Activated CD8-positive, alpha-beta memory T cell treated with anti-CD3 and anti-CD28 coated beads, Interleukin-2, amount 50 U/mL, for 4 hours (primary cell): ENCODE data around the gene ADGRG3.
A peak's percentile ranks its signal among the peaks of the same experiment; 100 is the strongest.
"Not testable (repeated sequence)": the region's sequence is repeated elsewhere in the genome, so short reads cannot be mapped to it uniquely, and the experiment has no call there.

Experiments used
- DNase-seq: peaks from one replicate; pipeline ENCODE4 v3.0.0-alpha.2; 2020

The ADGRG3 gene

DNA sequence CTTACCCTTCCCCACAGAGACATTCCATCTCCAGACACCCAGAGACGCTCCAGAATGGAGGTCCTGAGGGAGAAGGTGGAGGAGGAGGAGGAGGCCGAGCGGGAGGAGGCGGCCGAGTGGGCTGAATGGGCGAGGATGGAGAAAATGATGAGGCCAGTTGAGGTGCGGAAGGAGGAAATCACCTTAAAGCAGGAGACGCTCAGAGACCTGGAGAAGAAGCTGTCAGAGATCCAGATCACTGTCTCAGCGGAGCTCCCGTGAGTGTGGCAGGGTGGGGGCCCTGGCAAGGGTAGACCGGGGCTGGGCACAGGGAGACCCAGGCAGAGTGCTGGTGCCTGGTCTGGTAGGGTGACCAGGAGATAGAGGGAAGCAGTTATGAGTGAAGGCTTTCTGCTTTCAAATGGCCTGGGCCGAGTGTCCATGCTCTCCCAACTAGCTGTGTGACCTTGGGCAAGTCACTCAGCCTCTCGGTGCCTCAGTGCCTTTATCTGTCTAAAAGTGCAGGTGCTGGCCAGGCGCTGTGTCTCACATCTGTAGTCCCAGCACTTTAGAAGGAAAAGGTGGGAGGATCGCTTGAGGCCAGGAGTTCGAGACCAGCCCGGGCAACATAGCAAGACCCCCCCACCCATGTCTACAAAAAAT, 29.9 kb downstream of the ADGRG3 start:
- no peak for DNase-seq

DNA sequence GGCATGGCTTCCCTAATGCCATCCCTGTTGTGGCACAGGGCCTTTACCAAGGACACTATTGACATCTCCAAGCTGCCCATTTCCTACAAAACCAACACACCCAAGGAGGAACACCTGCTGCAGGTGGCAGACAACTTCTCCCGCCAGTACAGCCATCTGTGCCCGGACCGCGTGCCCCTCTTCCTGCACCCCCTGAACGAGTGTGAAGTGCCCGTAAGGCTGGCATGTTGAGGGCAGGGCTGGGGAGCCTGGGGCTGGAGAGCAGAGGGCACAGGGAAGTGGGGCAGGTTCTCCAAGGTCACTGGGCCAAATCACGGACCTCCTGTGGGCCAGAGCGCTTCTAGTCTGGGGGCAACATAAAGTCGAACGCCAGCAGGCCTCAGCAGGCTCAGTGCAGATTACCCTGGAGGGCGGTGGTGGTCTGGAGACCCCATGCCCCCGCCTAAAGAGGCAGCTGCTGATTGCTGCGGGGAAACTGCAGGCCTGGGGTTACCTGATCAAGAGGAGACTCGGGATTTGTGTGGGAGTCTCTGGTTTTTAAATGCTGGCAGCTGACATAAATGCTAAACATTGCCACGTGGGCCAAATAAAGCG, 30.8 kb downstream of the ADGRG3 start:
- DNase-seq: no peak

DNA sequence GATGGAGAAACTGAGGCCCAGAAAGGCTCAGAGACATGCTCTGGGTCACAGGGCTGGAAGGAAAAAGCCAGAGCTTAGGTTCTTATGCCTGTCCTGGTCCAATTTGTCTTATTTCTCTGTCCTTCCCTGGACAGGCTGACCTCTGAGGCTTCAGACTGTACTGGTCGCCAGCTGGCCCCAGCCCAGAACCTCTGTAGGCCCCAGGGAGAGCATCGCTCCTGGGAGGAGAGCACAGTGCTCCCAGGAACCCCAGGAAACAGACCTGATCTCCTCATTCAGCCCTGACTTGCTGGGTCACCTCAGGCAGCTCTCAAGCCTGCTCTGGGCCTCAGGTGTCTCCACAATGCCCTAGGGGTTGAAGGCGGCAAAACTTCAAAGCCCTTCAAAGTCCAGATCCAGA, 31.4 kb downstream of the ADGRG3 start:
- no peak for DNase-seq

DNA sequence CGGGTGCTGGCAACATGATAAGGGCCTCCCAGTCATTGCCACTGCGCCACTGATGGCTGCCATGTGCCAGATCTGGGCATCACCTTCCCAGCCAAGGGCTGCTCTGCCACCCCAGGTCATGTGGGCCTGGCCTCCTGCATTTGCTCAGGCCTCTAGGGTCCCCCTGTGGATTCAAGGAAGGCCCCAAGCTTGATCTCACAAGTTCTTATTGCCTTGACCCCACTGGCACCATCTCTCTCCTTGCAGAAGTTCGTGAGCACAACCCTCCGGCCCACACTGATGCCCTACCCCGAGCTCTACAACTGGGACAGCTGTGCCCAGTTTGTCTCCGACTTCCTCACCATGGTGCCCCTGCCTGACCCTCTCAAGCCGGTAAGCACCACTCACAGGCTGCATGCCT, 31.8 kb downstream of the ADGRG3 start:
- DNase-seq: no peak

DNA sequence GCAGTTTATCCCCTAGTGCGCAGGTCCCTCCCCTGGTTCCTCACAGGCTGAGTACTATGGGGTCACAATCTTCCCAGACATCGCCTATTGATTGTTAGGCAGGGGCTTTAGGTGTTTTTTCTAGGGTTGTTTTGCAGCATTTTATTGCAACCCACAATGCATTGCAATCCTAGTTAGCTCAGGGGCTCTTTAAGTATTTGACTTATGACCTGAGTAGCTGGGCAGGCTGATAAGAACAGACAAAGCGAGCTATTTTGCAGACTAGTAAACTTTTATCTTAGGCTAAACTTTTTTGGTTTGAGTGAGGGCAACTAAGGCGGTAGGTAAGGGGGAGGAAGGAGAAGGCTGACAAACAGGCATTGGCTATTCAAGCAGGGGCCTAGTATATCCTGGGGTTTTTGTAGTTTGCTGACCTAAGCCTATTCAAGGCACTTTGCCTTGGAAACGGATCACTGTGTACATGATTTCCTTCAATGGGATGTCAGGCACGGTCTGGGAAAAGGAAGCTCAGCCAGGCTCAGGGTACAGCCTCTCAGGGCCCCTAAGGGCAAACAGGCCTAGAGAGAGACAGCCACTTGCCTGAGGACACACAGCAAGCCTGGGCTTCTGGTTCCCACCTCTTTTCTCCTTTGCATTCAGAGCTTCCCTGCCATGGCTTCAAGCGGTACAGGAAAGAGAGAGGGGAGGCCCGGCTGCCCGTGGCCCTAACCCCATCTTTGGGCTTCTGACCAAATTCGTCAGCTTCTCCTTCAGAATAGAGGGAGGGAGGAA, 32.9 kb downstream of the ADGRG3 start:
- DNase-seq: no peak

DNA sequence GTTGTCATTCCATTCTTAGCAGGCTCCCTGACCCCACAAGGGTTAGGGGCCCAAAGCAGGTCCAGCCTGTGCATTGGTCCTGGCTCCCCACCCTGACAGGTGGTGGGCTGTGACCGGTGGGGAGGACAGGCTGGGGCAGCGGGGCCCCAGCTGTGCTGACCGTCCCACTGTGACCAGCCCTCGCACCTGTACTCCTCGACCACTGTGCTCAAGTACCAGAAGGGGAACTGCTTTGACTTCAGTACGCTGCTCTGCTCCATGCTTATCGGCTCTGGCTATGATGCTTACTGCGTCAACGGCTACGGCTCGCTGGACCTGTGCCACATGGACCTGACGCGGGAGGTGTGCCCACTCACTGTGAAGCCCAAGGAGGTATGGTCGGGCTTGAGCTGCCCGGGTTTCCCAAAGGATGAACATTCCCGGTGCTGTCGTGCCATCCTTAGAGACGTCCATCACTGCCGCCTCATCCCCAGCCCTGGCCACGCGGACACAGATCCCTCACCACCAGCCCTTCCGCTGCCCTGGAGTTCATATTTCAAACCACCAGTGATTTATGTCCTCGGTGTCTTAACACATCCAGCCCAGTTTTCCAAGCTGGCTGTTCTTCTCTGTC, 33.8 kb downstream of the ADGRG3 start:
- DNase-seq: no peak

DNA sequence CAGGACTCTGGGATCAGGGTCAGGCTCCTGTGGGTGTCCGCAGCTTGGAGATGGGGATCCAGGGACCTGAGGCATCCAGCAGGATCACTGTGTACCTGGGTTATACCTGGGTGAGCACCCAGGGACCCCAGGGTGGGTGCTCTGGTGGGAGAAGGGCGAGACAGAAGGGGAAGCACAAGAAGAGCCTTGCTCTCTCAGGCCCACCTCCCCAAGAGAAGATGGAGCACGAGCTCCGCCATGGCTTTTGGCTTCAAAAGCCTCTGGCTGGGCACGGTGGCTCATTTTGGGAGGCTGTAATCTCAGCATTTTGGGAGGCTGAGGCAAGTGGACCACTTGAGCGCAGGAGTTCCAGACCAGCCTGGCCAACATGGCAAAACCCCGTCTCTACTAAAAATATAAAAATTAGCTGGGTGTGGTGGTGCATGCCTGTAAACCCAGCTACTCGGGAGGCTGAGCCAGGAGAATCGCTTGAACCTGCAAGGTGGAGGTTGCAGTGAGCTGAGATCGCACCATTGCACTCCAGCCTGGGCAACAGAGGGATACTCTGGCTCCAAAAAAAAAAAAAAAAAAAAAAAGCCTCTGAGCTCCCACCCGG, 35.4 kb downstream of the ADGRG3 start:
- DNase-seq: no peak

DNA sequence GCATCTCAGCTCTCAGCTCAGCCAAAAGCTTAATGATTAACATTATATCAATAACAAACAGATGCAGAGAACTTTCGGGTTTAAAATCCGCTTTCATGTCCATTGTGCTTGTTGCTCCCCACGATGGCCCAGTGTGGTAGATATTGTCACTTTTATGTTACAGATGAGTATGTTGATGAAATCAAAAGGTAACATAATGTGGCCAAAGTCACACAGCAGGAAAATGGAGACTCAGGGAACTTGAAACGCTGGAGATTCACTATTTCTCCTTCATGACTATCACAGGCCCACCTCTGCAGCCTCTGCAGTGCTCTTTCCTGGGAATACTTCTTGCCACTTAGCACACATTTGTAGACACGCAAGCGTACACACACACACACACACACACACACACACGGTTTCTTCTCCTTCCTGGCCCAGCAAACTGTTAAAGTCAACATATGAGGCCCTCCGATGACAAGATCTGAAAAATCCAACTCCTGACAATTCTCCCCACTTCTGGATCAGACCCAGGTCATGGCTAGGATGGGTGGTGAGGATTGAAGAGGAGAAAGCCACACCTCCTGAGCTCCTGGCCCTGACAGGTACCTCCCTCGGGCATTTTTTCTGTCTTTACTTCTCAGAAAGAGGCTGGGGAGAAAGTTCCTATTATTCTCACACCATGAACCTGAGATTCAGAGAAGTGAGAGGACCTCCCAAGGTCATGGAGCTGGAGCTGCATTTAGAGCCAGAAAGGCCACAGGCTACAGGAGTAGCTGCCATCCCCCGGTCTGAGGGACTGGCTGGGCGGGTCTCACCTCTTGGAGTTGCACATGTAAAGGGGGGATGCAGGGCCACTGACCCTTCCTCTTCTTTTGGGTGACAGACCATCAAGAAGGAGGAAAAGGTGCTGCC, 36.2 kb downstream of the ADGRG3 start:
- no peak for DNase-seq

DNA sequence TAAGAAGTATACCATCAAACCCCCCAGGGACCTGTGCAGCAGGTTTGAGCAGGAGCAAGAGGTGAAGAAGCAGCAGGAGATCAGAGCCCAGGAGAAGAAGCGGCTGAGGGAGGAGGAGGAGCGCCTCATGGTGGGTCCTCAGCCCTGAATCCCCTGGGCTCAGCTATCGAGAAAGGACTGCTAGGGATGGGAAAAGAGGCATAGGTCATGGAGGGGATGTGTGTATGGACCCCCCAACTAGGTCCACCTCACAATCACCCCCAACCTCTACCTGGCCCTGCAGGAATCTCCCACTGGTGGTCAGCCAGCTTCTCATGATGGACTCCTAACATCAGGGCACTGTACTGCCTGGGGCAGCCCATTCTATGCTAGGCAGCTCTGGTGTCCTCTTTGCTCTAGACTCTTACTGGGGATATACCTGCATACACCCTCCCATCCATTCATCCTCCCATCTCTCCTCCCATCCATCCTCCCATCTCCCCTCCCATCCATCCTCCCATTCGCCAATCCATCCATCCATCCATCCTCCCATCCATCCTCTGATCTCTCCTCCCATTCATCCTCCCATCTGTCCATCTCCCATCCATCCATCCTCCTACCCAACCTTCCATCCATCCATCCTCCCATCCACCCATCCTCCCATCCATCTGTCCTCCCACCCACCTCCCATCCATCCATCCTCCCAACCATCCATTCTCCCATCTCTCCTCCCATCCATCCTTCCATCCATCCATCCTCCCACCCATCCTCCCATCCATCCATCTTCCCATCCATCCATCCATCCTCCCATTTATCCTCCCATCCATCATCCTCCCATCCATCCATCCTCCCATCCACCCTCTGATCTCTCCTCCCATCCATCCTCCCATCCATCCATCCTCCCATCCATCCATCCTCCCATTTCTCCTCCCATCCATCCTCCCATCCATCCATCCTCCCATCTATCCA, 37.1 kb downstream of the ADGRG3 start:
- no peak for DNase-seq

DNA sequence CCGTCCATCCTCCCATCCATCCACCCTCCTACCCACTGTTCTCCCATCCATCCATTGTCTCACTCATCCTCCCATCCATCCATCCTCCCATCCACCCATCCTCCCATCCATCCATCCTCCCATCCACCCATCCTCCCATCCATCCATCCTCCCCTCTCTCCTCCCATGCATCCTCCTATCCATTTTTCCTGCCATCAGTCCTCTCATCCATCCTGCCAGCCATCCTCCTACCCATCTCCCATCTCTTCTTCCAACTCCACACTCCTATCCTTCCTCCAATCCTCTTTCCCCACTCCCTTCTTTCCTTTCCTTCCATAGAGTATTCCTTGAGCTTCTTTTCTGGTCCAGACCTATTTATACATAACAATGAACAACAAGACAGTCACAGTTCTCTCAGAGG, 38.6 kb downstream of the ADGRG3 start:
- no peak for DNase-seq

DNA sequence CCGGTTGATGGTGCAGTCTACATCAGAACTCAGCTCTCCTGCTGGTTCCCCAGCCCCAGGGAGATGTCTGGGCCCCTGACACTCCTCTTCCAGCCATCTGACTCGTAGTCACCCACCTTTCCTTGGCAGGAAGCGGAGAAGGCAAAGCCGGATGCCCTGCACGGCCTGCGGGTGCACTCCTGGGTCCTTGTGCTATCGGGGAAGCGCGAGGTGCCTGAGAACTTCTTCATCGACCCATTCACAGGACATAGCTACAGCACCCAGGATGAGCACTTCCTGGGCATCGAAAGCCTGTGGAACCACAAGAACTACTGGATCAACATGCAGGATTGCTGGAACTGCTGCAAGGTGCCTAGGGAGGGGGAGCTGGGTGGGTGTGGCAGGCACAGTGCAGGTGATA, 39.2 kb downstream of the ADGRG3 start:
- DNase-seq: no peak

DNA sequence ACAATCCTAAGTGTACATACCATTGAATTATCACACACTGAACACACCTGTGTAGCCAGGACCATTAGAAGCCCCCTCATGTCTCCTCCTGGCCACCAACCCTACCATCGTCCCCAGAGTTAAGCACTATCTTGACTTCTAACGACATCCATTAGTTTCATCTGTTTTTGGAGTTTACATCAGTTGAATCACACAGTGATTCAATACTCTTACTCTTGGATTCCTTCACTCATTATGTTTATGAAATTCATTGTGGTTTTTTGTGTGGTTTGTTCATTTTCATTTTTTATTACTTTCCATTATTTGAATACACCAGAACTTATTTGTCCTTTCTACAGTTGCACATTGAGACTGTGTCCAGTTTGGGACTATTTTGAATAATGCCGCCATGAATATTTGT, 40.1 kb downstream of the ADGRG3 start:
- no peak for DNase-seq

DNA sequence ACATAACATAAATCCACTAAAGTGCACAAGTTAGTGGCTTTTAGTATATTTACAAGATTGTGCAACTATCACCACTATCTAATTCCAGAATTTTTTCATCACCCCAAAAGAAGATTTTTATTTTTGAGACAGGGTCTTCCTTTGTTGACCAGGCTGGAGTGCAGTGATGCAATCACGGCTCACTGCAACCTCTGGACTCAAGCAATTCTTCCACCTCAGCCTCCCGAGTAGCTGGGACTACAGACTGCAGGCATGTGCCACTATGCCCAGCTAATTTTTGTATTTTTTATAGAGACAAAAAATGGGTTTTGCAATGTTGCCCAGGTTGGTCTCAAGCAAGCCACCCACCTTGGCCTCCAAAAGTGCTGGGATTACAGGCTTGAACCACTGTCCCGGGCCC, 41.6 kb downstream of the ADGRG3 start:
- no peak for DNase-seq

DNA sequence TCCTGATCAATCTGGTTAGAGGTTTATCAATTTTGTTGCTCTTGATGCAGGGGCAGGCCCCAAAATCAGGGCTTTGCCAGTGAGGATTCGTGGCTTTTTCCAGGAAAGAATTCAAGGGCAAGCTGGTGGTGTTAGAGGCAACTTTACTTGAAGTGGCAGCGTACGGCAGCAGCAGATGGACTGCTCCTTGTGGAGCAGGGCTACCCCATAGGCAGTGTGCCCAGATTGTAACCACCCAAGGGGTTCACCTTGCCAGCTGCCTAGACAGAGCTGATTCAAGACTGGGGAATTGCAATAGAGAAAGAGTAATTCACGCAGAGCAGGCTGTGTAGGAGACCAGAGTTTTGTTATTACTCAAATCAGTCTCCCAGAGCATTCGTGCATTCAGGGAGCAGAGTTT, 43.2 kb downstream of the ADGRG3 start:
- DNase-seq: no peak

DNA sequence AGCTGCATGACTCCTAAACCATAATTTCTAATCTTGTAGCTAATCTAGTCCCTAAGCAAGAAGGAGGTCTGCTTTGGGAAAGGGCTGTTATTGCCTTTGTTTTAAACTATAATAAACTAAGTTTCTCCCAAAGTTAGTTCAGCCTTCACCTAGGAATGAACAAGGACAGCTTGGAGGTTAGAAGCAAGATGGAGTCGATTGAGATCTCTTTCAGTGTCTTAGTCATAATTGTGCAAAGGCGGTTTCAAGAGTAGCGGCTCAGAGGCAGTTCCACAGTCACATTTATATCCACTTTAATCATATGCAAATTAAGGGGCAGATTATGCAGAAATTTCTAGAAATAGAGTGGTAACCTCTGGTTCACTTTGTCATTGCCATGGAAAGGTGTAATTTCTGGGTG, 43.9 kb downstream of the ADGRG3 start:
- DNase-seq: no peak

DNA sequence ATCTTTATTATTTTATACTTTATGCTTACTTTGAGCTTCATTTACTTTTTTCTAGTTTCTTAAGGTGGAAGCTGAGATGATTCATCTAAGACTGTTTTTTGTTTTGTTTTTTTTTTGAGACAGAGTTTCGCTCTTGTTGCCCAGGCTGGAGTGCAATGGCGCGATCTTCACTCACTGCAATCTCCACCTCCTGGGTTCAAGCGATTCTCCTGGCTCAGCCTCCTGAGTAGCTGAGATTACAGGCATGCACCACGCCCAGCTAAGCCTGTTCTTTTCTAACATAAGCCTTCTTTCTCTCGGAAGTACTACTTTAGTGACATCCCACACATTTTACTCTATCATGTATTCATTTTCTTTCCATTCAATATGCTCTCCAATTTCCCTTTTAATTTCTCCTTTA, 44.5 kb downstream of the ADGRG3 start:
- not testable (repeated sequence) for DNase-seq

DNA sequence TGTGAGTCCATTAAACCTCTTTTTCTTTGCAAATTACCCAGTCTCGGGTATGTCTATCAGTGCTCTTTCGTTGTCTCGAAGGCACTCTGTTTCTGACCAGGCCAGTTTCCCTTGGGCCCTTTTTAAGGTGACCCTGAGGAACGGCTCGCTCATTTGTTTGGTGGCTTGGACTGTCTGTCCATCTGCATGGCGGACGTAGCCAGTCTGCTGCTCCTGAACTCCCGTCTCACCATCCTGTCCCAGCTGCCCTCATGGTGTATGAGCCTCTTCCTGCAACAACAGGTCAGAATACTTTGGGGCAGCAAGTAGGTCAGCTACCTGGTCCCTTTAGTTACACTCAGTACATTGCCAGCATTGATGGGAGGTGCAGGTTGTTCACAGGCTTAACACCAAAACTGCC, 45.5 kb downstream of the ADGRG3 start:
- no peak for DNase-seq

DNA sequence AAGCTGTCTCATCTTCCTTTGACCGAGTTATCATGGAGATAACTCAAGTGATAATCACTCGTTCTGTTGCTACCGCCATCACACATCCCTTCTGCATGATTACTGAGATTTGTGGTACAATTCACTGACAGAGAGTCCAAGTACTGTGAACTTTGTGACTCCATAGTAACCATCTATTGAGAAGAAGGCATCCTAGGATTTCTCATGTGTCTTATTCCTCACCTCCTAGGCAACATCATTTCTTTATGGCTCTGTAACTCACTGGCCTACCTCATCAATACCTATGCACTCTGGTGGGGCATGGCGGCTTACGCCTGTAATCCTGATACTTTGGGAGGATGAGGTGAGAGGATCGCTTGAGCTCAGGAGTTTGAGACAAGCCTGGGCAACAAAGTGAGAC, 45.9 kb downstream of the ADGRG3 start:
- no peak for DNase-seq

DNA sequence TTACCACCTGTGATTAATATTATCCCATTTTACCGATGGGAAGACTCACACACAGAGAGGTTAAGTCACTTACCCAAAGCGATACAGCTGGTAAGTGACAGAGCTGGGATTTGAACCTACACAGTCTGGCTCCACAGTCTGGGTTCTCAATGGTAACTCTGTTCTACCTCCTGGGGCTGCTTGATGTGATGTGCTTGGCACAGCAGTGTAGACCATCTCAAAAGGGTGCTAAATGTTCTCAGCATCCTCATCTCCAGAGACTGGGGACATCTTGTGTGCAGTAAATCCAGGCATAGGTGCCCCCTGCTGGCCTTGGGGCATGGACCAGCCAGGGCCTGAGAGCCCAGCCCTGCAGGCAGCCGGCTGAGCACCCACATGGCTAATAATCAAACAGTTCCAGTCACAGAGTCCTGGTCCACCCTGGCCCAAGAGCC, 52.1 kb downstream of the ADGRG3 start:
- peak; percentile 45 for DNase-seq

DNA sequence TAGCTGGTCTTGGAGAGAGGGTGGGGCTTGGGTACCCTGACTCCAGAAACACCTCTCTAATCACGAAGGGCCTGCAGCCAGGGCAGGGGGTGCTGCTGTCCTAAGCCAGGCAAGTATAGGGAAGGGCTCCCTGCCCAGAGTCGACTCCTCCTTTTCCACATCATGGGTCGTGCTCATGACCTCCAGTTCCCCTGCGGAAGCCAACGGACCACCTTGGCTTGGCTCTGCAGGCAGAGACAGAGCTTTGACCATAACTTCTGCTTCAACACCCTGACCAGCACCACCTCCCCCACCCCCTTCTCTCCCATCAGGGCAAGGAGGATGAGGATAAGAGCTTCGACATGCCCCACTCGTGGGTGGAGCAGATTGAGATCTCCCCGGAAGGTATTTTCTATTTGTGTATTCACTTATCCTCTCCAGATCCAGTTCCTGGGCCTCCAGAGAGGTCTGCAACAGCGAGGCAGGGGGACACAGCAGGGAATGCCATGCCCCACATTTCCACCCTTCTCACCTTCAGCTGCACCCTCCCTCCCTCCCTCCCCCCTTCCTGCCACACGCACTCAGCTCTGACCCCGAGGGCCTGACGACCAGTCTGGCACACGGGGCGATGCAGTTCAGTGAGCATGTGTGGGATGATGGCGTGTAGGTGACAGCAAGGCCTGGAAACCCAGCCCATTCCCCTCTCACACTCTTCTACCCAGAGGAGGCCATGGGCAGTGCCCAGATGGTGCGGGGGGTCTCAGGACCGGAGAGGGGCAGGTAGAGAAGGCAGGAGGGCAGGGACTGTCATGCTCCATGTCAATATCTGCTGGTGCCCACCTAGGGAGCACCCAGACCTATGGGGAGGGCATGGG, 53.5 kb downstream of the ADGRG3 start:
- no peak for DNase-seq

DNA sequence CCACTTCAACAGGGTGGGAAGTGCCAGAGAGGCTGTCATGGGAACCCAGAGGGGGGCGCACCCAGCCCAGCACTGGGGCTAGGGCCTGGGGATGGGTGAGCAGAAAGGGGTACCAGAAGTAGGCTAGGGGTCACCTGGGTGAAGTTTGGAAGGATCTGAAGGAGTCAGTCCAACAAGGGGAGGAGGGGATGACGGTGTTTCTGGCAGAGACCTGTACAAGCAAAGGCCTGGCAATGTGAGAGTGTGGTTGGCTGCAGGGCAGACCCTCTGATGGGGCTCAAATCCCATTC, 54.0 kb downstream of the ADGRG3 start:
- no peak for DNase-seq
